IMR-90 (cell line): ENCODE results near the gene OXNAD1.

Experiments used
- CEBPB ChIP-seq: IDR thresholded peaks from 2 replicates; pipeline ENCODE4 v1.6.1; 2012; ENCODE audit warnings: low read depth, low read length, improper control_type of control experiment
- CHD1 ChIP-seq: IDR thresholded peaks from 2 replicates; pipeline ENCODE4 v1.6.1; 2012; ENCODE audit warnings: low read depth, low read length, improper control_type of control experiment
- CTCF ChIP-seq: conservative IDR thresholded peaks from 2 replicates; pipeline ENCODE4 v1.5.1; 2012; ENCODE audit warnings: mild to moderate bottlenecking, low read depth, low read length, improper control_type of control experiment
- ELK1 ChIP-seq: fragments of 150-350 bp; IDR thresholded peaks from 2 replicates; pipeline ENCODE4 v1.6.1; 2016; ENCODE audit warnings: low read depth, mild to moderate bottlenecking, low read length, moderate library complexity, borderline replicate concordance
- MAZ ChIP-seq: IDR thresholded peaks from 2 replicates; pipeline ENCODE4 v1.6.1; 2012; ENCODE audit warnings: low read depth, mild to moderate bottlenecking, low read length, improper control_type of control experiment, moderate library complexity, borderline replicate concordance
- NFE2L2 ChIP-seq: fragments of 150-350 bp; IDR thresholded peaks from 2 replicates; pipeline ENCODE4 v1.6.1; 2016; ENCODE audit warnings: low read depth, mild to moderate bottlenecking, low read length
- POLR2A ChIP-seq: IDR thresholded peaks from 2 replicates; pipeline ENCODE4 v1.6.1; 2012; ENCODE audit warnings: mild to moderate bottlenecking, low read depth, low read length
- RAD21 ChIP-seq: IDR thresholded peaks from 2 replicates; pipeline ENCODE4 v1.6.1; 2012; ENCODE audit warnings: low read length, improper control_type of control experiment

GRCh38 chr3:16239780-16240179 is 25.2 kb upstream of the OXNAD1 start:
- no peak for TF ChIP-seq CTCF
- TF ChIP-seq RAD21, result no peak
- no peak for TF ChIP-seq NFE2L2
- no peak for TF ChIP-seq MAZ
- TF ChIP-seq CHD1, result no peak
- no peak for TF ChIP-seq CEBPB
- TF ChIP-seq POLR2A, result no peak
- no peak for TF ChIP-seq ELK1
